Measurements from ENCODE around the gene CMTR2. TPM values are rescaled to one million over a fixed set of nuclear protein-coding genes. Genes with fewer than 3 reads are reported as not detected.

CMTR2 gene
- total RNA-seq, 1 experiment from 2014 or later = 26.8 TPM

DNA sequence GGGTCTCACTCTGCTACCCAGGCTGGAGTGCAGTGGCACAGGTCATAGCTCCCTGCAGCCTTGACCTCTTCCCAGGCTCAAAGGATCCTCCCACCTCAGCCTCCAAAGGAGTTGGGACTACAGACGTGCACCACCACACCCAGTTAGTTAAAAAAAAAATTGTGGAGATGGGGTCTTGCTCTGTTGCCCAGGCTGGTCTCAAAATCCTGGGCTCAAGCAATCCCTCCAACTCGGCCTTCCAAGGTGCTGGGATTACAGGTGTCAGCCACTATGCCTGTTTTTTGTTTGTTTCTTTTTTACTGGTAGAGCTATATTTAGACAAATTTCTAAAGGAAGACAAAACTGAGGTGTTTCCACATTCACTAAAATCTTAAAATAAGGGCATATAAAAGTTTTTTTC, 1.7 kb downstream of the CMTR2 start:
- H3K9me2 ChIP-seq (ENCODE audit: insufficient read depth) = no peaks in the 10 kb centered on the region
- H3K9ac ChIP-seq (ENCODE audit: low read length) = no peak overlapping the region
- RAD21 ChIA-PET (ENCODE audit: low non-redundant PET in 1 of 2, low total read pairs in 2 of 2, uncharacterized antibody in 2 of 2, unreplicated experiment in 2 of 2) = no interaction called here
- H3K36me3 ChIP-seq (ENCODE audit: control insufficient read depth in 1 of 2, insufficient read depth in 2 of 2, low read length in 2 of 2) = peaks cover 13 to 21% of the 10 kb centered on the region in 2 experiments; a peak in 3 of 4 replicates
- TF ChIP-seq, protein P1, sequence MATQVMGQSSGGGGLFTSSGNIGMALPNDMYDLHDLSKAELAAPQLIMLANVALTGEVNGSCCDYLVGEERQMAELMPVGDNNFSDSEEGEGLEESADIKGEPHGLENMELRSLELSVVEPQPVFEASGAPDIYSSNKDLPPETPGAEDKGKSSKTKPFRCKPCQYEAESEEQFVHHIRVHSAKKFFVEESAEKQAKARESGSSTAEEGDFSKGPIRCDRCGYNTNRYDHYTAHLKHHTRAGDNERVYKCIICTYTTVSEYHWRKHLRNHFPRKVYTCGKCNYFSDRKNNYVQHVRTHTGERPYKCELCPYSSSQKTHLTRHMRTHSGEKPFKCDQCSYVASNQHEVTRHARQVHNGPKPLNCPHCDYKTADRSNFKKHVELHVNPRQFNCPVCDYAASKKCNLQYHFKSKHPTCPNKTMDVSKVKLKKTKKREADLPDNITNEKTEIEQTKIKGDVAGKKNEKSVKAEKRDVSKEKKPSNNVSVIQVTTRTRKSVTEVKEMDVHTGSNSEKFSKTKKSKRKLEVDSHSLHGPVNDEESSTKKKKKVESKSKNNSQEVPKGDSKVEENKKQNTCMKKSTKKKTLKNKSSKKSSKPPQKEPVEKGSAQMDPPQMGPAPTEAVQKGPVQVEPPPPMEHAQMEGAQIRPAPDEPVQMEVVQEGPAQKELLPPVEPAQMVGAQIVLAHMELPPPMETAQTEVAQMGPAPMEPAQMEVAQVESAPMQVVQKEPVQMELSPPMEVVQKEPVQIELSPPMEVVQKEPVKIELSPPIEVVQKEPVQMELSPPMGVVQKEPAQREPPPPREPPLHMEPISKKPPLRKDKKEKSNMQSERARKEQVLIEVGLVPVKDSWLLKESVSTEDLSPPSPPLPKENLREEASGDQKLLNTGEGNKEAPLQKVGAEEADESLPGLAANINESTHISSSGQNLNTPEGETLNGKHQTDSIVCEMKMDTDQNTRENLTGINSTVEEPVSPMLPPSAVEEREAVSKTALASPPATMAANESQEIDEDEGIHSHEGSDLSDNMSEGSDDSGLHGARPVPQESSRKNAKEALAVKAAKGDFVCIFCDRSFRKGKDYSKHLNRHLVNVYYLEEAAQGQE (IDR thresholded peaks at IDR 0.05; ENCODE audit: low read depth) = no peak
- TF ChIP-seq FOSL1 (IDR thresholded peaks at IDR 0.05; ENCODE audit: low read depth) (no peak), EZH2 (IDR thresholded peaks at IDR 0.05) (no peak), TCF7L2 (IDR thresholded peaks at IDR 0.05; ENCODE audit: borderline replicate concordance, extremely low read depth, insufficient read depth, insufficient read length) (no peak), POLR2AphosphoS5 (IDR thresholded peaks at IDR 0.05; ENCODE audit: low read depth, low read length) (no peak), SP1 (IDR thresholded peaks at IDR 0.05; ENCODE audit: low read depth) (no peak), EZH2phosphoT487 (IDR thresholded peaks at IDR 0.05; ENCODE audit: borderline replicate concordance) (no peak), SIN3A (IDR thresholded peaks at IDR 0.05; ENCODE audit: low read depth) (no peak)
- intact Hi-C loops (cut with micrococcal nuclease) = no loop called here
- H3K4me2 ChIP-seq (ENCODE audit: low read length) = peak overlapping the region; percentile 90; the same call in 1 of the 2 replicates
- H3K4me3 ChIP-seq (replicated peaks in 1 of 2; ENCODE audit: low read depth in 1 of 2, low read length in 2 of 2) = no peak overlapping the region
- peaks cover 39% of the 10 kb centered on the region for H3K79me2 ChIP-seq (ENCODE audit: insufficient read depth, low read length)
- no peaks in the 10 kb centered on the region for H4K20me1 ChIP-seq (ENCODE audit: insufficient read depth)
- H3K27ac ChIP-seq (ENCODE audit: low read depth, low read length) = no peak overlapping the region
- H3K27me3 ChIP-seq (ENCODE audit: insufficient read depth, low read length) = no peaks in the 10 kb centered on the region
- POLR2A ChIA-PET = interaction anchor here (0.6 kb wide), 1 partner anchor 49 kb away, joined by 3 read pairs; no protein-coding TSS in a partner anchor
- CTCF ChIA-PET = no interaction called here
- peaks cover 10 to 15% of the 10 kb centered on the region in 2 experiments; a peak in 3 of 4 replicates for H3K4me1 ChIP-seq (ENCODE audit: control insufficient read depth in 1 of 2, insufficient read depth in 2 of 2, low read length in 2 of 2)
- no peak overlapping the region for H2AFZ ChIP-seq (ENCODE audit: low read depth, low read length, poor library complexity, severe bottlenecking)
- ATAC-seq (no peak), DNase-seq (ENCODE audit: low read depth, low spot score) (no peak)
- no peaks in the 10 kb centered on the region for H3K9me3 ChIP-seq (ENCODE audit: control insufficient read depth in 1 of 2, insufficient read depth in 1 of 2, low read depth in 1 of 2, low read length in 2 of 2)
- BruUV-seq (replicated peaks) = no TSS peak

All from HCT116 (cell line).